WTC11 (cell line): Measurements from ENCODE around the gene C6orf132. TPM values are rescaled to one million over a fixed set of nuclear protein-coding genes. Genes with fewer than 3 reads are reported as not detected.
A peak's percentile ranks its signal among the peaks of the same experiment; 100 is the strongest.

Experiments
- ATAC-seq: fragments of 200-7000 bp; cut with Tn5 transposase; 2 replicates; pipeline ENCODE4 v1.10.0; 2021; ENCODE audit warnings: mild to moderate bottlenecking, moderate library complexity
- CTCF ChIA-PET: fragments of 300-600 bp; sonication (Branson Sonifier 250); formaldehyde crosslinking; loops from one replicate; lab custom pipeline; 2021; ENCODE audit warnings: antibody characterized with exemption; lab: Charles Lee
- POLR2A ChIA-PET: fragments of 350-600 bp; sonication (Branson Sonifier 250); formaldehyde crosslinking; loops from one replicate; lab custom pipeline; 2021; ENCODE audit warnings: antibody characterized with exemption; lab: Charles Lee
- DNase-seq: peaks from one replicate; pipeline ENCODE4 v3.0.0; 2021; ENCODE audit warnings: low spot score
- H3K27ac Mint-ChIP-seq: 2 replicates; pipeline ENCODE4 v1.8.0; 2021; ENCODE audit warnings: mixed read lengths
- H3K27me3 Mint-ChIP-seq: 2 replicates; pipeline ENCODE4 v1.8.0; 2021; ENCODE audit warnings: low read depth, mild to moderate bottlenecking, moderate library complexity, mixed read lengths
- H3K36me3 Mint-ChIP-seq: 2 replicates; pipeline ENCODE4 v1.8.0; 2021; ENCODE audit warnings: mixed read lengths
- H3K4me1 Mint-ChIP-seq: 2 replicates; pipeline ENCODE4 v1.8.0; 2022; ENCODE audit warnings: mixed read lengths
- H3K4me3 Mint-ChIP-seq: 2 replicates; pipeline ENCODE4 v1.8.0; 2021; ENCODE audit warnings: mild to moderate bottlenecking, moderate library complexity, mixed read lengths
- H3K9me3 Mint-ChIP-seq: 2 replicates; pipeline ENCODE4 v1.8.0; 2021; ENCODE audit warnings: mixed read lengths
- E2F1 ChIP-seq: sonication (generic); formaldehyde crosslinking; IDR thresholded peaks from 2 replicates; pipeline ENCODE4 v1.8.0; 2022; ENCODE audit warnings: mild to moderate bottlenecking, missing genetic modification reagents
- E2F4 ChIP-seq: sonication (generic); formaldehyde crosslinking; IDR thresholded peaks from 2 replicates; pipeline ENCODE4 v1.8.1; 2022; ENCODE audit warnings: low read depth, mild to moderate bottlenecking, moderate library complexity, missing genetic modification reagents, borderline replicate concordance
- FOXP1 ChIP-seq: sonication (generic); formaldehyde crosslinking; IDR thresholded peaks from 2 replicates; pipeline ENCODE4 v1.8.0; 2022; ENCODE audit warnings: missing genetic modification reagents, mild to moderate bottlenecking, moderate library complexity, borderline replicate concordance
- GABPB1 ChIP-seq: sonication (generic); formaldehyde crosslinking; IDR thresholded peaks from 2 replicates; pipeline ENCODE4 v1.8.1; 2023; ENCODE audit warnings: mild to moderate bottlenecking, missing genetic modification reagents
- MAX ChIP-seq: sonication (generic); formaldehyde crosslinking; IDR thresholded peaks from 2 replicates; pipeline ENCODE4 v1.8.0; 2022; ENCODE audit warnings: mild to moderate bottlenecking, missing genetic modification reagents
- MLX ChIP-seq: sonication (generic); formaldehyde crosslinking; IDR thresholded peaks from 2 replicates; pipeline ENCODE4 v1.8.1; 2023; ENCODE audit warnings: mild to moderate bottlenecking, missing genetic modification reagents, moderate library complexity
- NFATC4 ChIP-seq: fragments of 250-450 bp; sonication (Bioruptor Pico); IDR thresholded peaks from 2 replicates; pipeline ENCODE4 v1.9.0; 2021; ENCODE audit warnings: mild to moderate bottlenecking
- NFYB ChIP-seq: sonication (generic); formaldehyde crosslinking; conservative IDR thresholded peaks from 2 replicates; pipeline ENCODE4 v1.8.0; 2022; ENCODE audit warnings: low read depth, missing genetic modification reagents
- NR2C2 ChIP-seq: sonication (generic); formaldehyde crosslinking; IDR thresholded peaks from 2 replicates; pipeline ENCODE4 v1.8.0; 2022; ENCODE audit warnings: mild to moderate bottlenecking, missing genetic modification reagents
- STAT6 ChIP-seq: sonication (generic); formaldehyde crosslinking; conservative IDR thresholded peaks from 2 replicates; pipeline ENCODE4 v1.8.1; 2023; ENCODE audit warnings: mild to moderate bottlenecking, low read depth, missing genetic modification reagents, moderate library complexity
- TP53 ChIP-seq: sonication (generic); formaldehyde crosslinking; IDR thresholded peaks from 2 replicates; pipeline ENCODE4 v1.8.1; 2023; ENCODE audit warnings: mild to moderate bottlenecking, missing genetic modification reagents
- ZBTB21 ChIP-seq: sonication (generic); formaldehyde crosslinking; IDR thresholded peaks from 2 replicates; pipeline ENCODE4 v1.8.1; 2023; ENCODE audit warnings: mild to moderate bottlenecking, missing genetic modification reagents, borderline replicate concordance
- ZNF232 ChIP-seq: sonication (generic); formaldehyde crosslinking; IDR thresholded peaks from 2 replicates; pipeline ENCODE4 v1.8.0; 2022; ENCODE audit warnings: mild to moderate bottlenecking, missing genetic modification reagents
- ZNF263 ChIP-seq: sonication (generic); formaldehyde crosslinking; IDR thresholded peaks from 2 replicates; pipeline ENCODE4 v1.8.1; 2022; ENCODE audit warnings: low read depth, mild to moderate bottlenecking, moderate library complexity, missing genetic modification reagents
- ZNF317 ChIP-seq: sonication (generic); formaldehyde crosslinking; IDR thresholded peaks from 2 replicates; pipeline ENCODE4 v1.8.1; 2023; ENCODE audit warnings: low read depth, mild to moderate bottlenecking, moderate library complexity, missing genetic modification reagents, borderline replicate concordance
- ZNF425 ChIP-seq: fragments of 250-450 bp; sonication (Bioruptor Pico); conservative IDR thresholded peaks from 2 replicates; pipeline ENCODE4 v1.9.0; 2021; ENCODE audit warnings: mild to moderate bottlenecking
- total RNA-seq: library from RNA; stranded (reverse); gene quantifications from 3 replicates; pipeline ENCODE4 v1.2.3, GENCODE V29; 2021
- TF ChIP-seq, protein P1 (sequence below): sonication (generic); formaldehyde crosslinking; IDR thresholded peaks from 2 replicates; pipeline ENCODE4 v1.8.1; 2023; ENCODE audit warnings: mild to moderate bottlenecking, missing genetic modification reagents
- TF ChIP-seq, protein P2 (sequence below): fragments of 200-600 bp; IDR thresholded peaks from 2 replicates; pipeline ENCODE4 v1.8.0; 2022; ENCODE audit warnings: antibody characterized with exemption

The C6orf132 gene
- total RNA-seq, 1 experiment from 2014 or later, result 52.6 TPM

- TF ChIP-seq, protein P1, sequence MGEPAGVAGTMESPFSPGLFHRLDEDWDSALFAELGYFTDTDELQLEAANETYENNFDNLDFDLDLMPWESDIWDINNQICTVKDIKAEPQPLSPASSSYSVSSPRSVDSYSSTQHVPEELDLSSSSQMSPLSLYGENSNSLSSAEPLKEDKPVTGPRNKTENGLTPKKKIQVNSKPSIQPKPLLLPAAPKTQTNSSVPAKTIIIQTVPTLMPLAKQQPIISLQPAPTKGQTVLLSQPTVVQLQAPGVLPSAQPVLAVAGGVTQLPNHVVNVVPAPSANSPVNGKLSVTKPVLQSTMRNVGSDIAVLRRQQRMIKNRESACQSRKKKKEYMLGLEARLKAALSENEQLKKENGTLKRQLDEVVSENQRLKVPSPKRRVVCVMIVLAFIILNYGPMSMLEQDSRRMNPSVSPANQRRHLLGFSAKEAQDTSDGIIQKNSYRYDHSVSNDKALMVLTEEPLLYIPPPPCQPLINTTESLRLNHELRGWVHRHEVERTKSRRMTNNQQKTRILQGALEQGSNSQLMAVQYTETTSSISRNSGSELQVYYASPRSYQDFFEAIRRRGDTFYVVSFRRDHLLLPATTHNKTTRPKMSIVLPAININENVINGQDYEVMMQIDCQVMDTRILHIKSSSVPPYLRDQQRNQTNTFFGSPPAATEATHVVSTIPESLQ (CRISPR knock-in tag), result no peak
- TF ChIP-seq MLX, result no peak
- TF ChIP-seq NFATC4 (CRISPR knock-in tag), result no peak
- TF ChIP-seq E2F4 (CRISPR knock-in tag), result no peak
- no peak; the same call in 1 of the 2 replicates for TF ChIP-seq NFYB (CRISPR knock-in tag)
- no peak for TF ChIP-seq E2F1
- TF ChIP-seq MAX (CRISPR knock-in tag), result no peak
Measured at GRCh38 chr6:42176981-42177380, 34.6 kb upstream of the C6orf132 start (continued).

GRCh38 chr6:42175860-42176259, 33.4 kb upstream of the C6orf132 start:
- Mint-ChIP-seq H3K36me3 (no peaks in the 10 kb centered on the region), H3K9me3 (no peaks in the 10 kb centered on the region), H3K4me1 (peaks cover 44% of the 10 kb centered on the region), H3K4me3 (no peak overlapping the region), H3K27me3 (peaks cover 5% of the 10 kb centered on the region), H3K27ac (peak overlapping the region; percentile 8; the same call in 1 of the 2 replicates)
- peak; percentile 42 for DNase-seq
- ChIA-PET POLR2A (interaction anchor here (0.6 kb wide), 1 partner anchor 535 kb away, joined by 4 read pairs; no protein-coding TSS in a partner anchor), CTCF (interaction anchor here (0.7 to 3.6 kb wide), 22 partner anchors 8 to 123 kb away, joined by 3 to 20 read pairs (median 4); partner anchors contain the start of gene C6orf132)
- TF ChIP-seq, protein P2, sequence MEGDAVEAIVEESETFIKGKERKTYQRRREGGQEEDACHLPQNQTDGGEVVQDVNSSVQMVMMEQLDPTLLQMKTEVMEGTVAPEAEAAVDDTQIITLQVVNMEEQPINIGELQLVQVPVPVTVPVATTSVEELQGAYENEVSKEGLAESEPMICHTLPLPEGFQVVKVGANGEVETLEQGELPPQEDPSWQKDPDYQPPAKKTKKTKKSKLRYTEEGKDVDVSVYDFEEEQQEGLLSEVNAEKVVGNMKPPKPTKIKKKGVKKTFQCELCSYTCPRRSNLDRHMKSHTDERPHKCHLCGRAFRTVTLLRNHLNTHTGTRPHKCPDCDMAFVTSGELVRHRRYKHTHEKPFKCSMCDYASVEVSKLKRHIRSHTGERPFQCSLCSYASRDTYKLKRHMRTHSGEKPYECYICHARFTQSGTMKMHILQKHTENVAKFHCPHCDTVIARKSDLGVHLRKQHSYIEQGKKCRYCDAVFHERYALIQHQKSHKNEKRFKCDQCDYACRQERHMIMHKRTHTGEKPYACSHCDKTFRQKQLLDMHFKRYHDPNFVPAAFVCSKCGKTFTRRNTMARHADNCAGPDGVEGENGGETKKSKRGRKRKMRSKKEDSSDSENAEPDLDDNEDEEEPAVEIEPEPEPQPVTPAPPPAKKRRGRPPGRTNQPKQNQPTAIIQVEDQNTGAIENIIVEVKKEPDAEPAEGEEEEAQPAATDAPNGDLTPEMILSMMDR, result 0 out of 2 replicates have a peak, but pooled peaks have one; percentile 16
- TF ChIP-seq ZNF232 (no peak), TP53 (CRISPR knock-in tag) (no peak), FOXP1 (CRISPR knock-in tag) (no peak), GABPB1 (CRISPR knock-in tag) (no peak), ZNF317 (CRISPR knock-in tag) (0 out of 2 replicates have a peak, but pooled peaks have one; percentile 22)
- peak; percentile 6; the same call in 1 of the 2 replicates for ATAC-seq

GRCh38 chr6:42173101-42173500, 30.7 kb upstream of the C6orf132 start, which contains the start of gene GUCA1A:
Gene GUCA1A (plus strand): TSS chr6:42173364. CDS start chr6:42173614, 250 bp downstream.
- no peak for ATAC-seq
- no peak within 1 kb of the TSS for H3K27ac Mint-ChIP-seq
- CTCF ChIA-PET, result interaction anchor here (2.0 to 3.7 kb wide), 2 partner anchors 13 to 69 kb away, joined by 5 to 14 read pairs; no protein-coding TSS in a partner anchor
- no peak within 1 kb of the TSS for H3K4me3 Mint-ChIP-seq
- H3K27me3 Mint-ChIP-seq, result peaks cover 10% of the 10 kb centered on the region
- H3K4me1 Mint-ChIP-seq, result peaks cover 24% of the 10 kb centered on the region
- POLR2A ChIA-PET, result no interaction called here
- DNase-seq, result no peak
- H3K9me3 Mint-ChIP-seq, result peaks cover 4% of the 10 kb centered on the region
- H3K36me3 Mint-ChIP-seq, result no peaks in the 10 kb centered on the region
- TF ChIP-seq ZNF263 (CRISPR knock-in tag) (no peak), NR2C2 (no peak), STAT6 (no peak), ZNF425 (CRISPR knock-in tag) (no peak), ZBTB21 (CRISPR knock-in tag) (no peak)
- TF ChIP-seq, protein P2, result no peak
